ENCODE measurements around the gene THSD4. TPM values are rescaled to one million over a fixed set of nuclear protein-coding genes. Genes with fewer than 3 reads are reported as not detected.
"Not testable (repeated sequence)": the region's sequence is repeated elsewhere in the genome, so short reads cannot be mapped to it uniquely, and the experiment has no call there.

THSD4 gene
- total RNA-seq, 1 donor from 2014 or later, result 21.1 TPM

DNA sequence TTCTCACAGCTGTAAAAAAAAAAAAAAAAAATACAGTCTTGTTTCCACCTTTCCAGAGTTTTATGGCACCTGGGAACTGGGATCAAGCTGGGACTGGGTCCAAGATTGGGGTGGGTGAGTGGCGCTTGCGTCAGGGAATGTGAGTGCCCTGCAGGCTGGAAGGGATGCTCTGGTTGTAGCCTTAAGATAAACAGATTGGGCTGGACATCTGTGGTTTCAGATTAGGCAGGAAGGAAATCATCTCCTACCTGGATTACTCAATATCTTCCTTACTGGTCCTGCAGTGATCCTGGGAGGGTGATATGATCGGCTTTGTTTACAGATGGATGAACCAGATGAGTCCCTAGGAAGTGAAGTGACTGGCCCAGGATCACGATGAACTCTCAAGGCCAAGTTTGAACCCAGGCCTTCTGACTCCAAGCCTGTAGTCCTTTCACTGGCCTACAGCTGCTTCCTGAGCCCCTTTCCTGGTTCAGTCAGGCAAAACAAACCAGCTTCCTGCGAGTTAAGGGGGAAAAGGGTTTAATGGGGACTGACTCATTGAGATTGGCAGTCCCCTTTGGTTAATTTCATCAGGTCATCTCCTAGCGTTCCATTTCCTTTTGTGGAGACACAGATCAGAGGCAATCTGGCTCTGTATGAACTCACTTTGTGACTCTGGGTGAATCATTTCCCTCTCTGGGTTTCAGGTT, 179.8 kb downstream of the THSD4 start:
- intact Hi-C loops (cut with DNase I), result no loop called here
- DNase-seq (ENCODE audit: low spot score) (no peak), ATAC-seq (peak; percentile 75)

DNA sequence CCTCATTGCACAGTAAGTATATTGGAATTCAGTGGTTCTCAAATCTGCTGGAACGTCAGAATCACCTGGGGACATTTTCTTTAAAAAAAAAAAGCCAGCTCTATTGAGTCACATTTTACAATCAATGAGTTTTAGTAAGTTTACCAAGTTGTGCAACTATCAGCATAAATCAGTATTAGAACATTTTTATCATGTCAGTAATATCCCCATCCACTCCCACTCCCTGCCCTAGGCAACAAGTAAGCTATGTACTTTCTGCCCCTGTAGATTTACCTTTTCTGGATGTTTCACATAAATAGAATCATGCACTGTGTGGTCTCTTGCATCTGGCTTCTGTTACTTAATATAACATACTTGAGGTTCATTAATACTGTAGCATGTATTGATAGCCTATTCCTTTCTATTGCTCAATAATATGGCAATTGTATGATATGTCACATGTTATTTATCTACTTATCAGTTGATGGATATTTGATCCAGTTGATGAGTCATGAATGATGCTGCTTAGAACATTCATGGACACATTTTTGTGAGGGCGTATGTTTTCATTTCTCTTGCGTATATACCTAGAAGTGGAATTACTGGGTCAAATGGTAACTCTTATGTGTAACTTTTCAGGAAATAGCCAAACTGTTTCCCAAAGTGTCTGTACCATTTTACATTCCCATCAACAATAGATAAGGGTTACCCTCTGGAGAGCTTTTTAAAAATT, 180.5 kb downstream of the THSD4 start:
- DNase-seq (ENCODE audit: low spot score) (no peak), ATAC-seq (peak; percentile 40)
- intact Hi-C loops (cut with DNase I), result no loop called here

DNA sequence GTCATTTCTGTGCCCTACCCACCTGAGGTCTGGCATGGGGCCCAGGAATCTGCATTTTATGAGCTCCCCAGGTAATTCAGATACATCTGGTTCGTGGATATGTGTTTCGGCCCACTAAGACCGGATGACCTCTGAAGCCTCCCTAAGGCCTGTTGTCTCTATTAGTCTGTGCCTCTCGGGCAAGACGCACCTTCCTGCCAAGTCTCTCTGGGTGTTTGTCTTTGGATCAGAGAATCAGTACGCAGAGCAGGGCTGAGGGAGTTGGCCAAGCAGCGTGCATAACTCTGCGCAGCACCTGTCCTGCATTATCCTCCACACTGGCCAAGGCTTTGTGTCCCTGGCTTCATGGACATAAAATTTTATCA, 181.0 kb downstream of the THSD4 start:
- DNase-seq (ENCODE audit: low spot score), result no peak
- intact Hi-C loops (cut with DNase I), result no loop called here
- ATAC-seq, result peak; percentile 11

DNA sequence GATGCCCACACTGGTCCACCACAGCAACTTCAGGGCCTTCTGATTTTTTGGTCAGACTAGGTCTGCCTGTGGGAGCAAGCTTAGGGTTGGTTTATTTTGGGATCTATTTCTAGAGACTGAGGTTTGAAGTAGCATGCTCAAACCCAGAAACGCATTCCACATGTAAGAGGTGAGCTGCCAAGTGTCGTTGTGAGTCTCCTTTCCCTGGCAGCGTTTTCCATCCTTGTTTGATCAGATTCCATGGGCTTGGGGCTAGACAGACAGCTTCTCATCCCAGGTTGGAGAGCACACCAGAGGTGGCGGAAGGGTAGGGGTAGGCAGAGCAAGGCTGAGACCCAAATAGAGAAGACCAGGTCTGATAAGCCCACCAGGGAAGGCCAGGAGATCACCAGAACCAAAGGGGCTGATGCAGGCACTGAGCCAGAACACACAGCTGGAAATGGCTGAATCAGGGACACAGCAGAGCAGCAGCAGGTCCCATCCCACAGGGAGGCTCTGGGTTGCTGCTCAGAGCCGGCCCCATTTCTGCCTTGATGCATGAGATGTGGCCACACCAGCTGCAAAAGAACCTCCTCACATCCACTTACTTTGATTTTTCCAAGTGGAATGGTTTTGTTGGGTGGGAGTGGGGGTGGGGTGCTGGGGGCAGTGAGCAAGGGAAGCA, 186.8 kb downstream of the THSD4 start:
- intact Hi-C loops (cut with DNase I), result no loop called here
- ATAC-seq (peak; percentile 45), DNase-seq (ENCODE audit: low spot score) (no peak)

DNA sequence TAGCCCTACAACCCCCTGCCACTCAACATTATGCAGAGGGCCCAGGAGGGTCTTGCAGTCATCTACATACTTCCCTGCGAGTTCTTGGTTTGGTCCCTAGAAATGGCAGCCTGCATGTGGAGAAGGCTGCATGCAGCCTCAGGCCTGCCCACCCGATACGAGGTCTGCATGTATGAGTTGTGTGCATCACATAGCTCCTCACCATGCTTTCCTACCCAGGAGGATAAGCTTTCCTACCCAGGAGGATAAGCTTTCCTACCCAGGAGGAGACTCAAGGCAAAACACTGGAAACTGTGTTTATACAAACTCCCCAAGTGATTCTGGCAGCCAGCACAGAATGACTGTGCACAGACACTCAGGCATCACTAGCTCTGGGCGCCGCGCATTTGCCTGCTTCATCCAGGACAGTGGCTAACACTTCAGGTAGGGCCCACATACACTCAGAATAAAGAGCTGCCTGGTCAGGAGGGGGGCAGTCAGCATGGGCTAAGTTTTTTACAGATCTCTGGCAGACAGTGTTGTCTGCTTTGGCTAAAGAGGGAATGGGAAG, 187.7 kb downstream of the THSD4 start:
- intact Hi-C loops (cut with DNase I), result no loop called here
- DNase-seq (ENCODE audit: low spot score), result no peak
- ATAC-seq, result no peak

DNA sequence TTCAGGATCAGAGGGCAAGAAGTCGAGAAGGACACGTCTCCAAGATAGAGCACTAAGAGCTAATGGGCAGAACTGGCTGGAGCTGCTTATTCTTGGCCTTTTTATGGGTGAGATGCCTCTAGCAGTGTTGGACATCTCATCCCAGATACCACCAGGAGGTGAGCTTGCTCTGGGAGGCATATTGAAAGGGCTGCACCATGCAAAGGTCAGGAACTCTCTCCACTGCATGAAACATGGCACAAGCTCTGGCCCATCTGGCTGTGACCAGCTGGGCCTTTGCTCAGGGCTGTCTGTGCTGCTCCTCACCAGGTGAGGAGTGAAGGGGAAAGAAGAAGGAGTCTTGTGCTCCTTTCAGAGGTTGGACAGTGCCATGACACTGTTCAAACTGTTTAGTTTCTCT, 188.7 kb downstream of the THSD4 start:
- no peak for DNase-seq (ENCODE audit: low spot score)

DNA sequence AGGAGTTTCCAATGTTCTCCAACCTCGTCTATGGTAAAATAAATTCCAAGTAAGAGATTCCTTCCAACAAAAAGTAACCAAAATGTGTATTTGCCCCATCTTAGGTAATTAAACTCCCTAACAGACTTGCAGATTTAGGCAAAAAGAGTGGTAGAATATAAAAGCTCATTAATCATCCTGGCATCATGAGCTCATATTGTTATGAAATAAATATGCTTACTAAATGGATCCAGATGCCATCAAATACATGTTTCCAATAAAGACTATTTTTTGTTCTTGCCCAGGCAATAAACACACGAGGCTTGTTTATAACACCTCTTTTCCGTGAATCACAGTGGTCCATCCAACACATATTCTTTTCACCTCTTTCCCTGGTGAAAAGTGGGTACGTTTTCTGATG, 189.4 kb downstream of the THSD4 start:
- no peak for DNase-seq (ENCODE audit: low spot score)
- intact Hi-C loops (cut with DNase I), result no loop called here
- no peak for ATAC-seq

More for the DNA sequence above, 188.7 kb downstream of the THSD4 start:
- ATAC-seq, result no peak
- intact Hi-C loops (cut with DNase I), result no loop called here

DNA sequence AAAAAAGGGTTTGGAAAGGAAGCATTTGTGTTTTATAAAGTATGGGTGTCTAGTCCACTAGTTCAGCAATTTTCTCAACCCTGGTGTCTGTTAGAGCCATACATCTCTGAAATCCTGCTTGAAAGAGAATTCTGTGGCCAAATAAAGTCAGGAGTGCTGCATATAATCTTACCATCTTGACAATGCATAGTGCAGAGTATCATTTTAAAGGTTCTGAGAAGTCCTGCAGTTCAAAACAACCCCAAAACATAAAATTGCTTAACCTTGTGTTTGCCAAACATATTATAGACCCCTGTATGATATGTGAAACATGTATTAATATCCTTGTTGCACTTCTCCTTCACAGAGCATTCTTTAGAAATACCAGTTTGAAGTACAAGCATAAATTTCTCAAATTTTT, 191.3 kb downstream of the THSD4 start:
- intact Hi-C loops (cut with DNase I), result no loop called here
- no peak for DNase-seq (ENCODE audit: low spot score)
- ATAC-seq, result no peak

DNA sequence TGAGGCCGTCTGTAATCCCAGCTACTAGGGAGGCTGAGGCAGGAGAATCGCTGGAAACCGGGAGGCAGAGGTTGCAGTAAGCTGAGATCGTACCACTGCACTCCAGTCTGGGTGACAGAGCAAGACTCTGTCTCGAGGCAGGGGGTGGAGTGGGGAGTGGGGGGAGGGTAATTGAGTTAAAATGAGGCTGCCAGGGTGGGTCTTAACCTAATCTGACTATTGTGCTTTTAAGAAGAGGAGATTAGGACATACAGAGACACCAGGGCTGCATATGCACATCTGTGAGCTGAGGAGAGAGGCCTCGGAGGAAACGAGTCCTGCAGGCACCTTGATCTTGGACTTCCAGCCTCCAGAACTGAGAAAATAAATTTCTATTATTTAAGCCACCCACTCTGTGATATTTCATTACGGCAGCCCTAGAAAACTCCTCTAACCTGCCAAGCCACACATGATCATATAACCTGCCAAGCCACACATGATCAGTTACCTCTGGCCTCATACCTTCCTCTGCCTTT, 197.0 kb downstream of the THSD4 start:
- intact Hi-C loops (cut with DNase I), result no loop called here
- ATAC-seq, result no peak
- DNase-seq (ENCODE audit: low spot score), result no peak

DNA sequence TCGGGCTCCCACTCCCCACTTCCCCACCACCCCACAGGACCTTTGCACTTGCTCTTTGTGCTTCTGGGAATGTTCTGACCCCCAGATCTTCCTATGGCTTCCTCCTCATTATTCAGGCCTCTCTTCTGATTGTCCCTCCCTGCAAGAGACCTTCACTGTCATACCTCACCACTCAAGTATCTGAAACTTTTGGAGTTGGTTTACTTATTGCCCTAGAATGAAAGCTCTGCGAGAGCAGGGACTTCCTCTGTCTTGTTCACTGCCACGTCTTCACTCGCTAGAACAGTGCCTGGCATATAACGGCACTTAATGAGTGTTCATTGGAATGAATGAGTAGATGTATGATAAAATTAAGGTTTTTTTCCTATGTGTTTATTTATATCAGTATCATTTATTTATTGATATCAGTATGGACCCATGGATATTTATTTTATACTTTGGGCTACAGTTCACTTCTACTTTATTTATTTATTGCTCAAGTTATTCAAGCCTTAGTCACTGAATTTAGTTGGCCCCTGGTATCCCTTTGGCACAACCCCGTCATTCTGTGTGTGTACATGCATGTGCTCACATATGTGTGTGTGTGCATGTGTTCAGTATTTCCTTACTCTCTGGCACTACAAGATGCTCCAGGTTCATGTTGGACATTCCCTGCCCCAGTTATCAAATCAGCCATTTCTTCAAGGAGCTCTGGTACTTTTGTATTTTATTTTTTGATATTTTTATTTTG, 197.6 kb downstream of the THSD4 start:
- DNase-seq (ENCODE audit: low spot score), result no peak
- intact Hi-C loops (cut with DNase I), result no loop called here
- ATAC-seq, result no peak

DNA sequence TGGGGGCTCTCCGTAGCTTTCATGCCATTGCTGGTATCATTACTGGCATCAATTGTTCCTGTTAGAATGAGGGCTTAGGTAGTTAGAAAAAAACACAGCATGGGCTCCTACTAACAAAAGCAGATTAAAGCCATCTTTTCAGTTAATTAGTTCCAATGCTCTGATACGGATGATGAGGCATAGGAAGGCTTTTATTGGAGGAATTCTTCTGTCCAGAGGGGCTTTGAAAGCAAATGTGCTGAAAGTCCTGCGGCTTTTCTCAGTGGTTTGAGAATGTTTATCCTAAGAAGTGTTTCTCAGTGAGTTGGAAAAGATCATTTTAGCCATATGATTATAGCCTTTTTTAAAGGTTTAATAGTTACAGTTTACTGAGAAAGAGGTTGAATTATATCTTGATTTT, 198.5 kb downstream of the THSD4 start:
- ATAC-seq (no peak), DNase-seq (ENCODE audit: low spot score) (no peak)
- intact Hi-C loops (cut with DNase I), result no loop called here

DNA sequence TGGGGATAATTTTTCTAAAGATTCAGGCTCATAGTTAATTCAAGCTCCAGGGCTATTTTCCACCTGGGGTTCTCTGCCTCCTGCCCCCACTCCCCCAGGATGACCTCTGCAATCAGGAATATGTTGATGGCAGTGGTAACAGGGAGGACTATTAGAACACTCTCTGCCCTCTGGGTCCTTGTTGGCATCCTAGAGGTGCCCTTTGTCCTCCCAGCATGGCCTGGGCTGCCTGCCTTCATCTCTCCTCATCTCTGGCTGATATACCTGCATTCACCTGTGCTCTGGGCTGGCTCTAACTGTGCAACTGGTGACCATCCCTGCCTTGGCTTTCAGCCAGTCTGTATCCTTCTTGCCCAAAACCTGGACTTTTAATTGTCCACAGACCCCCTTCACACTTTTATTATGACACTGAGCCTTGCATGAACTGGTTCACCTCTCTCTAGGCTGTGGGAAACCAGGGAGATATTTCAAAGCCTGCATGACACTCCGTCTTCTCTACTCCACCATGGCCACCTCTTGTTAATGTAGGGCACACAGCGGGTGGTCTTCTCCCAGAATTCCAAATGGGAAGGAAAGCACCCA, 199.8 kb downstream of the THSD4 start:
- DNase-seq (ENCODE audit: low spot score) (no peak), ATAC-seq (no peak)
- intact Hi-C loops (cut with DNase I), result no loop called here

DNA sequence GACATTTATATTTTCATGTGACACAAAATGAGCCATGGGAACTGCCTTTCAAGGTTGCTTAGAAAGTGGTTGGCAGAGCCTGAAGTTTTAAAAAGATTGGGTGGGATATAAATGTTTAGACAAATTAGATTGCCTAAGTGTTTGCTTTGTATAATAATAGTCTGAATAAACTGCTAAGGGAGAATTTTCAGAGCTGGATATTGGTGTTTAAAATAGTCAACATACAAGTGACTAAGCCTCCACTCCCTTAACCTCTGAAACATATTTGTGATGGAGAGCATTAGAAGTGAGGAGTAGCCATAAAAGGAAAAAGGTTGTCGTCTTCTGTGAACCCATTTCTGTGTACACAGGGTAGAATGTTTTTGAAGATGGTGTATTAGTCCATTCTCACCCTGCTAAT, 201.6 kb downstream of the THSD4 start:
- DNase-seq (ENCODE audit: low spot score), result no peak
- ATAC-seq, result no peak
- intact Hi-C loops (cut with DNase I), result no loop called here

DNA sequence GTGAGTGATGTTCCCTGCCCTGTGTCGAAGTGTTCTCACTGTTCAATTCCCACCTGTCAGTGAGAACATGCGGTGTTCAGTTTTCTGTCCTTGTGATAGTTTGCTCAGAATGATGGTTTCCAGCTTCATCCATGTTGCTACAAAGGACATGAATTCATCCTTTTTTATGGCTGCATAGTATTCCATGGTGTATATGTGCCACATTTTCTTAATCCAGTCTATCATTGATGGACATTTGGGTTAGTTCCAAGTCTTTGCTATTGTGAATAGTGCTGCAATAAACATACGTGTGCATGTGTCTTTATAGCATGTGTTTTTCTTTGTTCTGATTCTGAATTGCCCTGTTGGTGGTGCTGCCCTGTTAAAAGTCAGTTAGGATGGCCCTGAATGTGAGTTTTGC, 204.2 kb downstream of the THSD4 start:
- ATAC-seq; intact Hi-C loops (cut with DNase I); DNase-seq (ENCODE audit: low spot score): not testable (repeated sequence)

DNA sequence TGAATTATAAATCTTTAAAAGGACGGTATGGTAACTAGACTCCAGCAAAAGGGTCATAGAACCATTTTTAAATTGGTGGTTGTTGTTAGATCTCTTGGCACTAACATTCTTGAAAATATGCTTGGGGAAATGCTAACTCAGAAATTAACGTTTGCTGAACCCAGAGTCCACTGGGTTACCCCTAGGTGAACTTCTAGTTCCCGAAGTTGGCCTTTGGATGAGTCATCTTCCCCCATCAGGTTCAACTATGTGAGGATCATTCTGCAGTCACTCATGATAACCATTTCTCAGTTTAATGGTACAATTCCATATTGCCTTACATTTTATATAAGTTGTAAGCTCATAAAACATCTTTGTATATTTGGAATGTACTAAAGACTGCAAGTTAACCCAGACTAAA, 204.7 kb downstream of the THSD4 start:
- intact Hi-C loops (cut with DNase I), result no loop called here
- no peak for DNase-seq (ENCODE audit: low spot score)
- no peak for ATAC-seq

DNA sequence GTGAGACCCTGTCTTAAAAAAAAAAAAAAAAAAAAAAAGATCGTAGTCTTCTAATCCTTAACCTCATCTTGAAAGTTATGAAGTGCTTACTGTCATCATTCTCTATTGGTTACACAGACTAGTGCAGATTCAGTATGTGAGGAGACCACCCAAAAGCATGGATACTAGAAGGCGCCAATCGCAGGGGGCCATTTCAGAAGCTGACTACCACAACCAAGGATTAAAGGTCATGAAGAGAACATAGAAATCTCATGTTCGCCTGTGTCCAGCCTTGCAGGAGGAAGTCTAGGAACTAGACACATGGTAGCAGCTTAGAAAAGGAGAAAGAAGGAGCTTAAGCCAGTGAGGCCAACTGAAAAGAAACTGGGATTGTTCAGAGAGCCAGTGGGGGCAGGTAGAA, 207.8 kb downstream of the THSD4 start:
- no peak for DNase-seq (ENCODE audit: low spot score)
- ATAC-seq, result no peak
- intact Hi-C loops (cut with DNase I), result no loop called here

DNA sequence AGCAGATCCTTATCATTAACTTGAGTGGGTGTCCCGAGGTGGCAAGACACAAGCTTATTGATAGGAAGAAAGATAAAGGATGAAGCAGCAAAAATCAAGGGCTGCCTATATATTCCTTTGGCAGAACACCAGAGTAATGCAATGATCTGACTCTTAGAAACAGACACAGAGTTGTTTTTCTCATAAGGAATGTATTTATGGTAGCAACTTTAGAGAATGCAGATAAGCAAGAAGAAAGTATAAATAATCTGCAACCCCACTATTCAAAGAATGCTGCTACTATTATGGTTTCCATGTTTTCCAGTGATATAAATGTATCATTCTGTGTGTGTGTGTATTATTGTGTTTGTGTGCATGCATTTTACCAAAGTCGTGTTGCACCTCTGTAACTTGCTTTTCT, 208.3 kb downstream of the THSD4 start:
- no peak for ATAC-seq
- intact Hi-C loops (cut with DNase I), result no loop called here
- DNase-seq (ENCODE audit: low spot score), result no peak

DNA sequence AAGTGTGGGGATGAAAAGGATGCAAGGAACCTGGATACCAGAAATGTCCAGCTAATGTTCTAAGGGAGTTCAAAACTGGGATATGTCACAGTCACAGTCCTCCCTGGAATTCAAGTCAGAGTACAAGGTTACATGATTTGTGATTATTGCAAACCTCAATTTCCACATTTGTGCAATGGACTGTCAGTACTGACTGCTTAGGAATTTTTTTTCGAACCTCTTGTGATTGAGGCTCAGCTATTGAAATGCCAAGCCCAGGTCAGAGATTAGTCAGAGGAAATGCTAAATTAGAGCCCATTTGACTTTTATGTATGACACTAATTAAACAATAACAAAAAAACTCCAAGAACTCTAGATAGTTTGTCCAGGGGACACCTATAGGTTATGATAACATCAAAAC, 210.2 kb downstream of the THSD4 start:
- intact Hi-C loops (cut with DNase I), result no loop called here
- ATAC-seq, result no peak
- no peak for DNase-seq (ENCODE audit: low spot score)

DNA sequence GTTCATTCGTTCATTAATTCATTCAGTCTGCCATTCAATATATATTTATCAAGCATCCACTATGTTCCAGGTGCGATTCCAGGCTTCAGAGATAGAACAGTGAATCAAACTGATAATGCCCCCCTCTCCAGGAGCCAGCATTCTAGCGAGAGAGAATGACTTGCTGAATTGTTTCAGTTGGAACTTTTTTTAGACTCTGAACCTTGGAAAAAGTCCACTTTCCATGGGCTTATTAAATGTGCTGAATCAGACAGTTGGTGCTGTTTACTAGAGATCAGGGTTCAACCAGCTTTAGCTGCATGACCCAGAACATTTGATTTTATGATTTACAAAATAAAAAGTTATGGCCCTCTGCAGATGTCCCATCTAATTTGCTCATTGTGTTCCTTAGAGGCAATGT, 213.2 kb downstream of the THSD4 start:
- peak; percentile 72 for ATAC-seq
- intact Hi-C loops (cut with DNase I), result no loop called here
- no peak for DNase-seq (ENCODE audit: low spot score)
